BE2C (cell line): ENCODE measurements around the gene GNL2.
"Not testable (repeated sequence)": the region's sequence is repeated elsewhere in the genome, so short reads cannot be mapped to it uniquely, and the experiment has no call there.

ENCODE experiments used
- DNase-seq: peaks from one replicate; pipeline ENCODE4 v3.0.0-alpha.2; 2020
- H3K27me3 ChIP-seq: fragments of 250-450 bp; sonication (Bioruptor Pico); 2 replicates; pipeline ENCODE4 v1.5.1; 2020; ENCODE audit warnings: mild to moderate bottlenecking
- H3K36me3 ChIP-seq: fragments of 250-450 bp; sonication (Bioruptor Pico); 2 replicates; pipeline ENCODE4 v1.5.1; 2020; ENCODE audit warnings: mild to moderate bottlenecking
- H3K4me1 ChIP-seq: fragments of 250-450 bp; sonication (Bioruptor Pico); 2 replicates; pipeline ENCODE4 v1.5.1; 2020
- H3K4me3 ChIP-seq: 2 replicates; pipeline ENCODE4 v1.5.1; 2011; ENCODE audit warnings: low read depth, low read length
- H3K9me3 ChIP-seq: fragments of 250-450 bp; sonication (Bioruptor Pico); 2 replicates; pipeline ENCODE4 v1.5.1; 2020
- TF ChIP-seq, protein P1 (sequence below): IDR thresholded peaks from 2 replicates; pipeline ENCODE4 v1.5.1; 2012; ENCODE audit warnings: mild to moderate bottlenecking, low read depth, low read length

GNL2 gene

DNA sequence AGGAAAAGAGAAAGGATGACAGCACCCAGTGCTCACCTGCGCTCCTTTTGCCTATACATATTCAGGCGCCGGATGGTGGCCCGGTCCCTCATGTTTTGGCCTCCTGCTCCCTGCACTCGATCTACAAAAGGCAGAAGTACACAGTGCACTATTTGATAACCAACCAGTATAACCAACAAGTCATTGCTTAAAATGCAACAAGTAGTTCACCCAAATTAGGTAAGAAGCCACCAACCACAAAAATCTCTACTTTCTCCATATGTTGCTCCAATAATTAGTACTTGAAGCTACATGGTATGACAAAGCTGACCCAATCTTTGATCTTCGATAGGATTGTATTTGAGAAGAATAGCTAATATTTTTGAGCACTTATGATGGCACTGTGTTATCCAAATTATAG, 2.0 kb downstream of the GNL2 start:
- no peak for DNase-seq

DNA sequence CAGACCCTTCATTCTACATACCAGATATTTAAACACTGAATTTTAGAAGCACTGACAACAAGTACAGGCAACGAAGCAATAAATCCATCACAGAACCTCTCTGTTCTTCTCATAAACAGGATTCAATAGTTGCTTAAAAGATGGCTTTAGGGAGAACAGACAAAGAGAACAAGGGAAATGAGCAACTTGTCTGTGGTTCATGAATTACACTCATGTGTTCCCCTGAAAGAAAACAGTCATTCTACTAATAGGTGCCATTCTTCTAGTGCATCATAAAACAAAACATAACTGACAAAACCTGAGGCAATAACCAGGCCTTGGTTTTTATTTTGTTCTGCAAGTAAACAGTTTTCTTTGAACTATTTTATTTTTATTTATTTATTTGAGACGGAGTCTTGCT, 6.8 kb downstream of the GNL2 start:
- H3K36me3 ChIP-seq = peaks cover 41% of the 10 kb centered on the region
- no peak overlapping the region for H3K4me3 ChIP-seq
- H3K4me1 ChIP-seq = no peaks in the 10 kb centered on the region
- TF ChIP-seq, protein P1, sequence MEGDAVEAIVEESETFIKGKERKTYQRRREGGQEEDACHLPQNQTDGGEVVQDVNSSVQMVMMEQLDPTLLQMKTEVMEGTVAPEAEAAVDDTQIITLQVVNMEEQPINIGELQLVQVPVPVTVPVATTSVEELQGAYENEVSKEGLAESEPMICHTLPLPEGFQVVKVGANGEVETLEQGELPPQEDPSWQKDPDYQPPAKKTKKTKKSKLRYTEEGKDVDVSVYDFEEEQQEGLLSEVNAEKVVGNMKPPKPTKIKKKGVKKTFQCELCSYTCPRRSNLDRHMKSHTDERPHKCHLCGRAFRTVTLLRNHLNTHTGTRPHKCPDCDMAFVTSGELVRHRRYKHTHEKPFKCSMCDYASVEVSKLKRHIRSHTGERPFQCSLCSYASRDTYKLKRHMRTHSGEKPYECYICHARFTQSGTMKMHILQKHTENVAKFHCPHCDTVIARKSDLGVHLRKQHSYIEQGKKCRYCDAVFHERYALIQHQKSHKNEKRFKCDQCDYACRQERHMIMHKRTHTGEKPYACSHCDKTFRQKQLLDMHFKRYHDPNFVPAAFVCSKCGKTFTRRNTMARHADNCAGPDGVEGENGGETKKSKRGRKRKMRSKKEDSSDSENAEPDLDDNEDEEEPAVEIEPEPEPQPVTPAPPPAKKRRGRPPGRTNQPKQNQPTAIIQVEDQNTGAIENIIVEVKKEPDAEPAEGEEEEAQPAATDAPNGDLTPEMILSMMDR = no peak
- no peaks in the 10 kb centered on the region for H3K27me3 ChIP-seq
- DNase-seq = no peak
- H3K9me3 ChIP-seq = no peaks in the 10 kb centered on the region

More for the DNA sequence above, 2.0 kb downstream of the GNL2 start:
- no peaks in the 10 kb centered on the region for H3K9me3 ChIP-seq
- H3K27me3 ChIP-seq = no peaks in the 10 kb centered on the region
- no peak overlapping the region; the same call in 1 of the 2 replicates for H3K4me3 ChIP-seq
- peaks cover 22% of the 10 kb centered on the region for H3K36me3 ChIP-seq
- TF ChIP-seq, protein P1 = no peak
- peaks cover 8% of the 10 kb centered on the region; the same call in 1 of the 2 replicates for H3K4me1 ChIP-seq

DNA sequence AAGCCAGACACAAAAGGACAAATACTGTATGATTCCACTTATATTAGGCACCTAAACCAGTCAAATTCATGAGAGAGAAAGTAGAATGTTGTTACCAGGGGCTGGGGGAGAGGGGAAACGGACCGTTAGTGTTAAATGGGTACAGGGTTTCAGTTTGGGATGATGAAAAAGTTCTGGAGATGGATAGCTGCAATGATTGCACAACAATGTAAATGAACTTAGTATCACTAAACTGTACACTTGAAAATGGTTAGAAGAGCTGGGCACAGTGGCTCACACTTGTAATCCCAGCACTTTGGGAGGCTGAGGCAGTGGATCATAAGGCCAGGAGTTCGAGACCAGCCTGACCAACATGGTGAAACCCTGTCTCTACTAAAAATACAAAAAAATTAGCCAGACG, 11.2 kb downstream of the GNL2 start:
- H3K4me1 ChIP-seq, H3K9me3 ChIP-seq, H3K27me3 ChIP-seq, H3K4me3 ChIP-seq, DNase-seq: not testable (repeated sequence)
- H3K36me3 ChIP-seq = peaks cover 47% of the 10 kb centered on the region

DNA sequence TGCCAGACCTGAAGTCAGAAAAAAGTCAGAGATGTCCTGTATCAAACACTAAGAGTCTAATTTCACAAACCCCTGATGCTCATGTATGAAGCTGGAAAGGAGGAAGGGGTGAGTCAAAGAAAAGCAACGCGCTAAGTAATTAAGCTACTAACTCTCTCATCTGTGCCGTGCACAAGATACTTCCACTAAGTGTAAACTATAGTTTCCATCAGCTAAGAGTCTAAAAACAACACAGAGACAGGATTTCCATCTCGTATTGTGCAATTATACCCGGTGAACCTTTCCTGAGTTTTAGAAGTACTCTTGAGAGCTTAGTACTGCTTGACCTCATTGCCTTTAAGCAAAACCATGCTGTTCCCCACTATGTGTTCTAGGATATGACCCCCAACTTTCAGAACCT, 20.0 kb downstream of the GNL2 start:
- Histone ChIP-seq H3K27me3 (no peaks in the 10 kb centered on the region), H3K4me3 (no peak overlapping the region), H3K4me1 (no peaks in the 10 kb centered on the region), H3K9me3 (no peaks in the 10 kb centered on the region), H3K36me3 (peaks cover 47% of the 10 kb centered on the region)
- TF ChIP-seq, protein P1 = no peak
- DNase-seq = no peak

DNA sequence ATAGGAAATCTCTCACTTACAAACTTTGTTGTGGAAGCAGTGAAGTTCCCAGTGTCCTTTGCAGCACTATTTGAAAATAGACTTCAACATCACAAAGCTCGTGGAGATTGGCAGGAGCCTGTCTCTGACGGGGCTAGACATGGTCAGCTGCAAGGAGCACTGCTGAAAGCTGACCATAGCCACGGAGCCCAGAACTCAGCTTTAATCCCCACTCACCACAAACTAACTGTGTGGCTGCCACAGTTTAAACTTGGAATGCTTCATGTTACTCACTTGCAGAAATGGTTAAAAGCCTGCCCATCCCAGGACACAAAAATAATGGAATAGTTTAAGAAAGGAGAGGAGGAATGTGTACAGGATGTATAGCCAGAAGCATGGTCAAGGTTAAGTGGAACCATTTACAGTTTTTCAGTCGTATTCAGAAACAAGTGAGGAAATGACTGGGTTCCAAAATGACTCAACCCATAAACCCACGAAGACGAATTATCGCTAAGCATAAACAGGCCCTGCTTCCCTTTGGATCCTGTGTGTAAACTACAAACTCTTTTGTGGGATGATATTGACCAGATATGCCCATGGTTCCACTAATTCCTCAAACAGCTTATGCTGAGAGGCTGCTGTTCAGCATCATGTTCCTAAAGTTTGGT, 20.8 kb downstream of the GNL2 start:
- Histone ChIP-seq H3K27me3 (no peaks in the 10 kb centered on the region), H3K4me3 (no peak overlapping the region), H3K9me3 (no peaks in the 10 kb centered on the region), H3K4me1 (no peaks in the 10 kb centered on the region), H3K36me3 (peaks cover 45% of the 10 kb centered on the region)
- TF ChIP-seq, protein P1 = no peak
- DNase-seq = no peak

DNA sequence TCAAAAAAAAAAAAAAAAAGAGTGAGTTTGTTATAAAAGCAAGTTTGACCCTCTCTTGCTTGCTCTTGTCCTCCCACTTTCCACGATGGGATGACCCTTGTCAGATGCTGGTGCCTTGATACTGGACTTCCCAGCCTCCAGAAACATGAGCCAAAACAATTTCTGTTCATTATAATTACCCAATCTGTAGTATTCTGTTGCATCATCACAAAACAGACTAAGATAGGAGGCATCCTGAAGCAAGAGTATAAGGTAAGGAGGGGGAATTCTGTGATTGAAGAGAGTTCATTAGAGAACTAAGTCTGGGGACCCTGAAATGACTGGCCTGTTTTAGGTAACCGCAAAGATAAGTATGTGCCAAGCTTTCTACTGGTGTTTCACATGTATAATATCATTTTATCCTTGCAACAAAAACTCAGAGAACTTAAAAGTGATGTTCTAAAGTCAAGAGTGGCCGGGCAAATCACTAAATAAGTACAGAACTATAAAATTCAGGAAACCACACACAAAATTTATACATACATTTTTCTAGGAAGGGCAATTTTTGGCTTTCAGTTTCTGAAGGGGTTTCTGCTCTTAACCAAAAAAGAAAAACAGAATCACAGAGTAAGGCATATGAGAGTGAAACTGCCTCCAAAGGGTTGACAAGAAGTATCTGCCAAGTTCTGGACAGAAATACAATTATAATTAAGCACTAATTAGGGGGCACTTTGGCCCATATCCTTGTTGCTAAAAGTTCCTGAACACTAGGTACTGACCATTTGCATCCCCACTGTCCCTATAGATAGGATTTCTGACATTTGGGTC, 25.0 kb downstream of the GNL2 start:
- Histone ChIP-seq H3K36me3 (peaks cover 58% of the 10 kb centered on the region), H3K4me3 (no peak overlapping the region), H3K4me1 (no peaks in the 10 kb centered on the region), H3K27me3 (no peaks in the 10 kb centered on the region), H3K9me3 (no peaks in the 10 kb centered on the region)
- TF ChIP-seq, protein P1 = no peak
- DNase-seq = no peak
